ENCODE results near the gene TTC33.

DNA sequence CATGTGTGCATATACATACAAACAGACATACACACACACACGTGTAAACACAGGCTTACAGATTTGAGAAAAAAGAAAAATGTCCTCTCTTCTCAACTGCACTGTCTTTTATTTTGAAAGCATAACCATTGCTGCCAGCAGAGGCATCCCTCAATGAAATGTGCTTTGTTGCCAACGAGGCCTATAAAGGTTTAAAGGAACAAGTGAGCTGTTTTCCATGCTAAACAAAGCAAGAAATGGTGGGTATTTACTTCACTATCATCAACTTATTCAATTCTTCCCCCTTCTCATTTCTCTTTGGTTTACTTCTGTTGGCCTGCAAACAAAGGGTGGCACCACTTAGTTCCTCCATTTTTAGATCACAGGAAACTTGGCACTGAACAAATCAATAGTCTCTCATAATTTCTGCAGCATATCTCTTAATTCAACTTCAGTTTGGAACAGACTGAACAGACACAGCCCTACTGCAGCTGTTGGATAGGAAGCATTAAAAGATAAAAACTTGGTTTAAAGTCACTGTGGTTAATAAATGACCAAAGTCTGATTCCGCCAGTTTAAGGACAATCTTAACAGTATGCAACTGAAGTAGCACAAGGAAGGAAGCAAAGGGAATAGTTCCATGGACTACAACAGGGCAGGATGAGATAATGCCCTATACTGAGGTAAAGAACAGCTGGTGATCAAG is 21.7 kb downstream of the TTC33 start:
- TF ChIP-seq TAF1 (IDR thresholded peaks at IDR 0.05; ENCODE audit: borderline replicate concordance, insufficient read depth, low read length) (no peak), POLR2AphosphoS5 (IDR thresholded peaks at IDR 0.05; ENCODE audit: low read depth, low read length) (no peak)
